ENCODE measurements around the gene LY6G6C. TPM values are rescaled to one million over a fixed set of nuclear protein-coding genes. Genes with fewer than 3 reads are reported as not detected.

Gene LY6G6C
- total and polyA plus RNA-seq, 10 of the 15 experiments (the other 5 are each of a cell fraction or from before 2014, with no cell fraction given) = not detected

DNA sequence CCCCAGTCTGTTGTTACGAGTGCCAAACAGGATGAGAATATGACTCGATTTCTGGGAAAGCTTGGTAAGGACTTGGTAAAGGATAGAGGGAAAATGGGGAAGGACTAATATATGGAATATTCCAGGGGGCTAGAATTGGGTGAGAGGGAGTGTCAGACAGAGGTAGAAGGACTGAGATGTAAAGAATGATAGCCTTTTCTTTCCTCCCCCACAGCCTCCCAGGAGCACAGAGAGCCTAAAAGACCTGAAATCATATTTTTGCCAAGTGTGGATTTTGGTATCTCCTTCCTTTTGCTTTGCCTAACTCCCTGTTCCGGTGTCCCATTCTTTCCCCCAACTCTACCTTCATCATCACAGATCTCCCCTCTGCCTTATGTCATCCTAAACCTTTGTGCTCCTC is 21.3 kb upstream of the LY6G6C start:
- whole genome bisulfite sequencing (ENCODE audit: insufficient coverage, insufficient replicate concordance, low lambda C conversion rate, missing lambda C conversion rate) = 100% methylated on average over 3 of the region's 3 CpGs
- DNase-seq (ENCODE audit: low read depth, low spot score) (no peak), ATAC-seq (no peak), FAIRE-seq (no peak)
- Histone ChIP-seq H3K36me3 (ENCODE audit: control insufficient read depth in 2 of 2, insufficient read depth in 2 of 2, low read length in 1 of 2) (peaks cover 1 to 4% of the 10 kb centered on the region in 2 experiments; a peak in 2 of 4 replicates), H2AFZ (ENCODE audit: control insufficient read depth, low read depth, low read length) (no peak overlapping the region), H3K9ac (ENCODE audit: control insufficient read depth, insufficient read depth, low read length) (no peak overlapping the region), H3K9me3 (replicated peaks; ENCODE audit: control insufficient read depth, insufficient read depth, low read length) (no peaks in the 10 kb centered on the region), H3K27ac (ENCODE audit: control insufficient read depth, insufficient read depth) (no peak overlapping the region), H3K4me1 (ENCODE audit: control insufficient read depth, insufficient read depth, low read length) (peaks cover 12% of the 10 kb centered on the region), H3K4me2 (ENCODE audit: control insufficient read depth, insufficient read depth) (no peak overlapping the region), H3K27me3 (replicated peaks in 1 of 2; ENCODE audit: control insufficient read depth in 2 of 2, insufficient read depth in 2 of 2, low read length in 1 of 2) (no peaks in the 10 kb centered on the region), H3K79me2 (ENCODE audit: control insufficient read depth, insufficient read depth, low read length) (peaks cover 11% of the 10 kb centered on the region), H3K4me3 (no peak overlapping the region), H4K20me1 (ENCODE audit: control insufficient read depth, insufficient read depth) (no peaks in the 10 kb centered on the region)
- RAD21 ChIA-PET (ENCODE audit: unreplicated experiment) = interaction anchor here (0.7 kb wide), 1 partner anchor 27 kb away, joined by 4 read pairs; no protein-coding TSS in a partner anchor
- SMC1A ChIA-PET (ENCODE audit: uncharacterized antibody, unreplicated experiment) = interaction anchor here (0.9 kb wide), 1 partner anchor 27 kb away, joined by 3 read pairs; no protein-coding TSS in a partner anchor
- CTCF ChIA-PET = interaction anchor here (1.0 to 1.6 kb wide), 2 partner anchors 10 to 27 kb away, joined by 4 read pairs; no protein-coding TSS in a partner anchor
- POLR2A ChIA-PET = interaction anchor here (0.5 kb wide), 1 partner anchor 95 kb away, joined by 3 read pairs; no protein-coding TSS in a partner anchor
- BruUV-seq (replicated peaks) = no TSS peak
- intact Hi-C loops (cut with micrococcal nuclease; ENCODE audit: unreplicated experiment) (no loop called here), in situ Hi-C loops (cut with MboI) (no loop called here)
- TF ChIP-seq, protein P1, sequence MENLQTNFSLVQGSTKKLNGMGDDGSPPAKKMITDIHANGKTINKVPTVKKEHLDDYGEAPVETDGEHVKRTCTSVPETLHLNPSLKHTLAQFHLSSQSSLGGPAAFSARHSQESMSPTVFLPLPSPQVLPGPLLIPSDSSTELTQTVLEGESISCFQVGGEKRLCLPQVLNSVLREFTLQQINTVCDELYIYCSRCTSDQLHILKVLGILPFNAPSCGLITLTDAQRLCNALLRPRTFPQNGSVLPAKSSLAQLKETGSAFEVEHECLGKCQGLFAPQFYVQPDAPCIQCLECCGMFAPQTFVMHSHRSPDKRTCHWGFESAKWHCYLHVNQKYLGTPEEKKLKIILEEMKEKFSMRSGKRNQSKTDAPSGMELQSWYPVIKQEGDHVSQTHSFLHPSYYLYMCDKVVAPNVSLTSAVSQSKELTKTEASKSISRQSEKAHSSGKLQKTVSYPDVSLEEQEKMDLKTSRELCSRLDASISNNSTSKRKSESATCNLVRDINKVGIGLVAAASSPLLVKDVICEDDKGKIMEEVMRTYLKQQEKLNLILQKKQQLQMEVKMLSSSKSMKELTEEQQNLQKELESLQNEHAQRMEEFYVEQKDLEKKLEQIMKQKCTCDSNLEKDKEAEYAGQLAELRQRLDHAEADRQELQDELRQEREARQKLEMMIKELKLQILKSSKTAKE (IDR thresholded peaks at IDR 0.05; ENCODE audit: low read depth, poor library complexity, severe bottlenecking) = no peak
- TF ChIP-seq GATAD2B (conservative IDR thresholded peaks at IDR 0.05; ENCODE audit: low read depth) (no peak), JUNB (IDR thresholded peaks at IDR 0.05) (no peak), HDAC2 (IDR thresholded peaks at IDR 0.05) (no peak), CHD1 (IDR thresholded peaks at IDR 0.05; ENCODE audit: low read depth, low read length) (no peak), HDAC6 (IDR thresholded peaks at IDR 0.05; ENCODE audit: unreplicated experiment) (no peak), EZH2 (IDR thresholded peaks at IDR 0.05; ENCODE audit: borderline replicate concordance, control insufficient read depth, low read depth, low read length) (no peak)

All from GM12878 (cell line).